WERI-Rb-1 (cell line): ENCODE data around the gene CMTR1.

Experiments used
- DNase-seq: peaks from one replicate; pipeline ENCODE4 v3.0.0-alpha.2; 2020
- H3K27ac ChIP-seq: fragments of 250-450 bp; sonication (Bioruptor Pico); 2 replicates; pipeline ENCODE4 v1.5.1; 2020; ENCODE audit warnings: mild to moderate bottlenecking, moderate library complexity
- H3K27me3 ChIP-seq: fragments of 250-450 bp; sonication (Bioruptor Pico); 2 replicates; pipeline ENCODE4 v1.5.1; 2021; ENCODE audit warnings: mild to moderate bottlenecking, low read depth, moderate library complexity; ENCODE audit not compliant: insufficient read depth, severe bottlenecking
- H3K36me3 ChIP-seq: fragments of 250-450 bp; sonication (Bioruptor Pico); 2 replicates; pipeline ENCODE4 v1.5.1; 2020; ENCODE audit warnings: mild to moderate bottlenecking, moderate library complexity
- H3K4me3 ChIP-seq: 2 replicates; pipeline ENCODE4 v1.5.1; 2011; ENCODE audit warnings: low read depth, mild to moderate bottlenecking, control low read depth, low read length
- H3K9me3 ChIP-seq: fragments of 250-450 bp; sonication (Bioruptor Pico); 2 replicates; pipeline ENCODE4 v1.5.1; 2021; ENCODE audit warnings: mild to moderate bottlenecking, moderate library complexity; ENCODE audit not compliant: severe bottlenecking
- TF ChIP-seq, protein P1 (sequence below): IDR thresholded peaks from 2 replicates; pipeline ENCODE4 v1.5.1; 2011; ENCODE audit warnings: low read depth, mild to moderate bottlenecking, control low read depth, inconsistent platforms, low read length

The CMTR1 gene

DNA sequence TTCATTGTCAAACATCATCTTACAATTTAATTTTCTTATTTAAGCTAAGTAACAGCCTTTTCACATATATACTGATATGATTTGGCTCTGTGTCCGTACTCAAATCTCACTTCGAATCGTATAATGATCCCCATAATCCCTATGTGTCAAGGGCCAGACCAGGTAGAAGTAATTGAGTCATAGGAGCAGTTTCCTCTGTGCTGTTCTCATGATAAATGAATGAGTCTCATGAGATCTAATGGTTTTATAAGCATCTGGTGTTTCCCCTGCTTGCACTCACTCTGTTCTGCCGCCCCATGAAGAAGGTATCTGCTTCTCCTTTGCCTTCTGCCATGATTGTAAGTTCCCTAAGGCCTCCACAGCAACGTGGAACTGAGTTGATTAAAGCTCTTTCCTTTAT lies 25.1 kb upstream of the CMTR1 start:
- H3K4me3 ChIP-seq: no peak overlapping the region
- no peaks in the 10 kb centered on the region for H3K27me3 ChIP-seq
- no peak overlapping the region for H3K27ac ChIP-seq
- no peaks in the 10 kb centered on the region for H3K36me3 ChIP-seq
- TF ChIP-seq, protein P1, sequence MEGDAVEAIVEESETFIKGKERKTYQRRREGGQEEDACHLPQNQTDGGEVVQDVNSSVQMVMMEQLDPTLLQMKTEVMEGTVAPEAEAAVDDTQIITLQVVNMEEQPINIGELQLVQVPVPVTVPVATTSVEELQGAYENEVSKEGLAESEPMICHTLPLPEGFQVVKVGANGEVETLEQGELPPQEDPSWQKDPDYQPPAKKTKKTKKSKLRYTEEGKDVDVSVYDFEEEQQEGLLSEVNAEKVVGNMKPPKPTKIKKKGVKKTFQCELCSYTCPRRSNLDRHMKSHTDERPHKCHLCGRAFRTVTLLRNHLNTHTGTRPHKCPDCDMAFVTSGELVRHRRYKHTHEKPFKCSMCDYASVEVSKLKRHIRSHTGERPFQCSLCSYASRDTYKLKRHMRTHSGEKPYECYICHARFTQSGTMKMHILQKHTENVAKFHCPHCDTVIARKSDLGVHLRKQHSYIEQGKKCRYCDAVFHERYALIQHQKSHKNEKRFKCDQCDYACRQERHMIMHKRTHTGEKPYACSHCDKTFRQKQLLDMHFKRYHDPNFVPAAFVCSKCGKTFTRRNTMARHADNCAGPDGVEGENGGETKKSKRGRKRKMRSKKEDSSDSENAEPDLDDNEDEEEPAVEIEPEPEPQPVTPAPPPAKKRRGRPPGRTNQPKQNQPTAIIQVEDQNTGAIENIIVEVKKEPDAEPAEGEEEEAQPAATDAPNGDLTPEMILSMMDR: no peak
- no peaks in the 10 kb centered on the region for H3K9me3 ChIP-seq
- DNase-seq: no peak

DNA sequence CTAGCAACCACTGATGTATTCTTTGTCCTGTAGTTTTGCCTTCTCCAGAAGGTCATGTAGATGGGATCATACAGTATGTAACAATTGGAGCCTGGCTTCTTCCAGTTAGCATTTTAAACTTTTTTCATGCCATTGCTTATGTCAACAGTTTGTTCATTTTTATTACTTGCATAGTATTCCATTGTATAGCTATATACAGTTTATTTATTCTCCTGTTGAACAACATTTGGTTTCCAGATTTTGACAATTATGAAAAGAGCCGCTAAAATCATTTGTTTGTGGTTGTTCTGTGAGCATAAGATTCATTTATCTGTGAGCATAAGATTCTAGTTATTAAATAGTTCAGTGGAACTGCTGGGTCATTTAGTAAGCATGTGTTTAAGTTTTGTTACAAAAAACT lies 23.5 kb upstream of the CMTR1 start:
- Histone ChIP-seq H3K27me3 (no peaks in the 10 kb centered on the region), H3K9me3 (no peaks in the 10 kb centered on the region)
- DNase-seq: no peak

DNA sequence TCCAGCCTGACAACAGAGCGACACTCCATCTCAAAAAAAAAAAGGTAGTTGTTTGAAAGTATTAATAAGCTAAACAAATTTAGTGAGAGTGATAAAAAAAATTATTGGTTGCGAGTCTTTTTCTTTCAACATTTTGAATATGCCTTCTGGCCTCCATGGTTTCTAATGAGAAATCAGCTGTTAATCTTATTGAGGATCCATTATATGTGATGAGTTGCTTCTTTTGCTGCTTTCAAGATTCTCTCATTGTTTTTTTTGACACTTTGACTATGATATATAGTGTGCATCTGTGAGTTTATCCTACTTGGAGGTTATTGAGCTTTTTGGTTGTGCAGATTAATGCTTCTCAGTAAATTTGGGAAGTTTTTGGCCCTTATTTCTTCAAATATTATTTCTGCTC lies 15.6 kb upstream of the CMTR1 start:
- Histone ChIP-seq H3K36me3 (no peaks in the 10 kb centered on the region), H3K4me3 (no peak overlapping the region), H3K27me3 (no peaks in the 10 kb centered on the region), H3K9me3 (no peaks in the 10 kb centered on the region), H3K27ac (no peak overlapping the region)
- no peak for DNase-seq
- TF ChIP-seq, protein P1: no peak

More for the DNA sequence above, 23.5 kb upstream of the CMTR1 start:
- no peaks in the 10 kb centered on the region for H3K36me3 ChIP-seq
- no peak overlapping the region for H3K4me3 ChIP-seq
- TF ChIP-seq, protein P1: no peak
- H3K27ac ChIP-seq: no peak overlapping the region

DNA sequence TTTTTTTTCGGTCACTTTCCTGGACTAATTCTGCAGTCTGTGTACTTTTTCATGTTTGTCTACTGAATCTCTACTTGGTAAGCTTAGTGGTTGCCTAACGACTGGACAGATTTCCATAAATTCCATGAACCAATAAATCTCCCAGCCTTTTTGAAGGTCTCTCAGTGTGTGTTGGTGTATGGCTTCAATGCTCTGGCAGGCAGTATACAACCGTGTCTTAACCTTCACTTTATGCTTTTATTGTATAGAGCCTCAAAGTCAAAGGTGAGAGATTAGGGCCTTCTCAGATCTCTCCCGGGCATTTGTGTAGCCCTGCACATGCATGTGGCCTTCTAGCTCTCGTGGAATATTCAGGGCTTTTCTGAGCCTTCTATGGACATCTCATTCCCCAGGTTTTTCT lies 14.3 kb upstream of the CMTR1 start:
- Histone ChIP-seq H3K27ac (no peak overlapping the region), H3K4me3 (no peak overlapping the region), H3K9me3 (no peaks in the 10 kb centered on the region), H3K36me3 (no peaks in the 10 kb centered on the region), H3K27me3 (no peaks in the 10 kb centered on the region)
- no peak for DNase-seq
- TF ChIP-seq, protein P1: no peak

DNA sequence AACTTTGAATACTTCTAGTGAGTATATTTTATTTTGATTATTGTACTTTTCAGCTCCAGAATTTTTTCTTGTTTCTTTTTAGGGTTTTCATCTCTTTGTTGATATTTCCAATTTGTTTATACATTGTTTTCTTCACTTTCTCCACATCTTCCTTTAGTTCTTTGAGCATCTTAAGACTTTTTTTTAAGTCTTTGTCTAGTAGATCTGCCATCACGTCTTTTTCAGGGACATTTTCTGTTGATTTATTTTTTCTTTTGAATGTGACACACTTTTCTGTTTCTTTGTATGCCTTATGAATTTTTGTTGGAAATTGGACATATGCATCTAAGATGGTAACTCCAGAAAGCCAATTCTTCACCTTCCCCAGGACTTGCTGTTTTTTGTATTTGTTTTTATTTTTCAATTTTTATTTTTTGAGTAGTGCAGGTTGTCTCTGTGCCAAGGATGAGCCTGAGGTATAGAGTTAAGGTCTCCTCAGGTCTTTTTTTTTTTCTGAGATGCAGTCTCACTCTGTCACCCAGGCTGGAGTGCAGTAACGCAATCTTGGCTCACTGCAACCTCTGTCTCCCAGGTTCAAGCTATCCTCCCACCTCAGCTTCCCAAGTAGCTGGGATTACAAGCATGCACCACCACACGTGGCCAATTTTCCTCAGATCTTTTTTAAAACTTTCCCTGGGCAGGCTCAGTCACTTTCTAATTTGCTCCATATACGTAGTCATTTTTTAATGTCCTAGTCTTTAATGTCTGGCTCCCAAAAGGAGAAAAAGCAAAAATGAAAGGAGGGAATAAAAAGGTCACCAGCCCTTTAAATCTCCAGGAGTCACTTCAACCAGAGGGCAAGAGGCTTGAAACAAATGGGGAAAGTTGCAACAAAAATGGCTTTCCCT lies 6.7 kb upstream of the CMTR1 start:
- no peaks in the 10 kb centered on the region for H3K36me3 ChIP-seq
- H3K27ac ChIP-seq: no peak overlapping the region
- TF ChIP-seq, protein P1: no peak
- H3K4me3 ChIP-seq: no peak overlapping the region
- no peak for DNase-seq
- H3K27me3 ChIP-seq: no peaks in the 10 kb centered on the region
- H3K9me3 ChIP-seq: no peaks in the 10 kb centered on the region
